ENCODE measurements around the gene SLC37A1.

The SLC37A1 gene

DNA sequence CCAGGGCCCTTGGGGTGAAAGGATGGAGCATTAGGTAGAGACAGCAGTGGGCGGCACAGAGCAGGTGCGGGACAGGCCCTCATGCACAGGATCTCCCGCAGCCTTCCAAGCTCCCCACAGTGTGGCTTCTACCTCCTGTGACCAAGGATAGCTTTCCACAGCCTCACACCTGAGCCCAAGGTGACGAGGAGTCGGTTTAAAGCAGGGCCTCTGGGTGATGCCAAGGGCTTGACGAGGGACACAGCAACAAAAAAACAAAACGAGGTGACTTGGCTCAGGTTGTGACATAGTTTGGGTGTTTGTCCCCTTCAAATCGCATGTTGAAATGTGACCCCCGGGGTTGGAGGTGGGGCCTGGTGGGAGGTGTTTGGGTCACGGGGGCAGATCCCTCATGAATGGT is 32.9 kb upstream of the SLC37A1 start:
- no peak for DNase-seq

DNA sequence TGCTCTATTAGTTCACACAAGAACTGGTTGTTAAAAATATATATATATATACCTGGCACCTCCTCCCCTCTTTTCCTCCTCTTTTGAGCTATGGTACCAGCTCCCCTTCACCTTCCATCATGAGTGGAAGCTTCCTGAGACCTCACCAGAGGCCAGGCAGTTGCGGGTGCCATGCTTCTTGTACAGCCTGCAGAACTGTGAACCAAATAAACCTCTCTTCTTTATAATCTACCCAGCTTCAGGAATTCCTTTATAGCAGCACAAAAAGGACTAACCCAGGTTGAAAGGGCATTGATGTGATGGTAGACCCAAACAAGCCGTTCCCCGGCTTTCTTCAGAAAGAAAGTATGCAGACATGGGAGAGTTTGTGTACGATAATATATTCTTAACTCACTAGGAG is 32.5 kb upstream of the SLC37A1 start:
- DNase-seq, result no peak

DNA sequence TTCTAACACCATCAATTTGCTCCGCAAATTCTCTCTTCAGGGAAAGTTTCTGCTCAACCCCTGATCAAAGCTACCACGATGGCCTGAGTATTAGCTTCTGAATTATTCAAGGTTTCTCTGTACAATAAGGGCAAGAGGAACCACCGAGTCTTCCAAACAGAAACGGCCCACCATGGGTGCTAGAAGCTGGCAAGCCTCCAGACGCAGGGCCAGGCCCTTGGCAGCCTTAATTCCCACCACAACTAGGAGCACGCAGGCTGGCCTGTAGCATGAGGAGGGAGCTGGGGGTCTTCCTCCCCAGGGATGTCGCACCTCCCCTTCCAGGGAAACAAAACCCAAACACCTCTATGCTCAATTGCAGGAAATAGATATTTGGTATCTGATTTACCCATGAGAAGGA is 28.7 kb upstream of the SLC37A1 start:
- no peak for DNase-seq

GRCh38 chr21:42486072-42486471 is 27.6 kb upstream of the SLC37A1 start:
- no peak for DNase-seq

DNA sequence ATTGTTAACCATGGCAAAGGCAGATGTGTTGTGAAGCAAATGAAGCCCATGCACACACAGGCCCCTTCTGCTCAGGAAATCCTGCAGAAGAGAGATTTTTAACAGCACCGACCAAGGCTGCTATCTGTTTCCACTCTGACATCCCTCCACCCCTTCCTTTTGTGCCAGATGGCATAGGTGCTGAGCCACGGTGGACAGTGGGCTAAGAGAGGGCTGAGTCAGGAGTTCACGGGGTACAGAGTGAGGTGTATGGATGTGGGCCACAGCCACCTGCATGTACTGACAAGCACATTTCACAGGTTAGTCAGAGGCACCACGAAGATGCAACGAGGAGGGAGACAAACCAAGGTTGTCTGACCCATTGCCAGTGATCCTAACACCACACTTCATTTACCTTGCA is 27.1 kb upstream of the SLC37A1 start:
- no peak for DNase-seq

DNA sequence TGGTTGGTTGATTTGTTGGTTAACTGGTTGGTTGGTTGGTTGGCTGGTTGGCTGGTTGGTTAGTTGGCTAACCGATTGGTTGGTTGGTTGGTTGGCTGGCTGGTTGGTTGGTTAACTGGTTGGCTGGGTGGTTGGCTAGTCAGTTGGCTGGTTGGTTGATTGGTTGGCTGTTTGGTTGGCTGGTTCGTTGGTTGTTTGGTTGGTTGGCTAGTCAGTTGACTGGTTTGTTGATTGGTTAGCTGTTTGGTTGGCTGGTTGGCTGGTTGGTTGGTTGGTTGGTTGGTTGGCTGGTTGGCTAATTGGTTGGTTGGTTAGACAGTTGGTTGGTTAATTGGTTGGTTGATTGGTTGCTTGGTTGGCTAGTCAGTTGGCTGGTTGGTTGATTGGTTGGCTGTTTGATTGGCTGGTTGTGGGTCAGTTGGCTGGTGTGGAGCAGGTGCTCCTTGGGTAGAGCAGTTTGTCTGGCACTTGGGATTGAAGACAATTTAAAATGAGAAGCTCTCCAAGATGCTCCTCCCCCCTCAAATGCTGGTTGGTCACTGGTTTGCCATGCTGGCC is 24.6 kb upstream of the SLC37A1 start:
- no peak for DNase-seq

DNA sequence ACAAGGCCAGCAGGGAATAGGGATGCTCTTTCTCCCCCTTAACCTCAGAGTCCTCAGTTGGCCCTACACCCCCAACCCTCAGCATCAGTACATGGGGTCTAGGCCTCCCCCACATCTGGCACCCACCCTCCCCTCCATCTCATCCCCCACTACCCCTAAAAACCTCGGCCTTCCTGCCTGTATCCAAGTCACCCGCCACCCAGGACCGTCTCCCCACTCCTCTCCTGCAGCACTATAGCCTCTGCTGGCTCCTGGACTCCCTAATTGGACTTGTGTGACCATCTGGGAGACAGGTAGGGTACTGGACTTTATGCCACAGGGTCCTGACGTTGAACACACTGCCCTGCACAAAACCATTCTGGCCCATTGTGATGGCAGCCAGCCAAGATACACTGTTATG is 23.7 kb upstream of the SLC37A1 start:
- DNase-seq, result no peak

DNA sequence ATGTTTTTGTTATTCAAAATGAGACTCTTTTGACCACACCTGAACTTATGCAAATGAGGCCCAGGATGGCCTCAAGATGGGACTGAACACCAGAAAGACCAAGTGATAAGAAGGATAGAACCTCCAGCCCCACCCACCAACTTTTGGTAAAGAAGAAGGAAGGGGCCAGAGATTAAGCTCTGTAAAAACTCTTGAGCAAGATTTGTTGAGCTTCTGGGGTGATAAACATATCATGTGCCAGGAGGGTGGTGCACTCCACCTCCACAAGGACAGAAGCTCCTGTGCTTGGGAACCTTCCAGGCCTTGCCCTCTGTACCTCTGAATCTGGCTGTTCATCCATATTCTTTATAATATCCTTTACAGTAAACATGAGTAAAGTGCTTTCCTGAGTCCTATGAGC is 22.9 kb upstream of the SLC37A1 start:
- DNase-seq, result no peak

- no peak for DNase-seq
Observed at GRCh38 chr21:42491328-42491727, 22.3 kb upstream of the SLC37A1 start.

DNA sequence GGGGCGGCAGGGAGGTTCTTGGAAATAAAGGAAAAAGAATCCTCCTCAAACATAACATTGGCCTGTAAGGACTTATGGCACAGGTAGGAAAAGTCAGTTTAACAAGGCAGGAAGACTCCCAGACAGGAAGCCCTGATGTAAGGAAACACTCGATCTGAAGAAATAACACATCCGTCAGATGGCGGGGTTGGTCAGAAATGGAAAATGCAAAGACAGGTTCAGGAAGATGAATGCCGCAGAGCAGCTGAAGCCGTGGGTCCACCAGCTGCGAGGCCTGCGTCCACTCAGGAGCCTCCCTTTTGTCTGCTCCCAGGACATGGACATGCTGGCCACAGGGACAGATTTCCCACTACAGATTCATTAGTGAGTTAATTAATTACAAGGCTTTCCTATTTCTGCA is 21.5 kb upstream of the SLC37A1 start:
- no peak for DNase-seq

DNA sequence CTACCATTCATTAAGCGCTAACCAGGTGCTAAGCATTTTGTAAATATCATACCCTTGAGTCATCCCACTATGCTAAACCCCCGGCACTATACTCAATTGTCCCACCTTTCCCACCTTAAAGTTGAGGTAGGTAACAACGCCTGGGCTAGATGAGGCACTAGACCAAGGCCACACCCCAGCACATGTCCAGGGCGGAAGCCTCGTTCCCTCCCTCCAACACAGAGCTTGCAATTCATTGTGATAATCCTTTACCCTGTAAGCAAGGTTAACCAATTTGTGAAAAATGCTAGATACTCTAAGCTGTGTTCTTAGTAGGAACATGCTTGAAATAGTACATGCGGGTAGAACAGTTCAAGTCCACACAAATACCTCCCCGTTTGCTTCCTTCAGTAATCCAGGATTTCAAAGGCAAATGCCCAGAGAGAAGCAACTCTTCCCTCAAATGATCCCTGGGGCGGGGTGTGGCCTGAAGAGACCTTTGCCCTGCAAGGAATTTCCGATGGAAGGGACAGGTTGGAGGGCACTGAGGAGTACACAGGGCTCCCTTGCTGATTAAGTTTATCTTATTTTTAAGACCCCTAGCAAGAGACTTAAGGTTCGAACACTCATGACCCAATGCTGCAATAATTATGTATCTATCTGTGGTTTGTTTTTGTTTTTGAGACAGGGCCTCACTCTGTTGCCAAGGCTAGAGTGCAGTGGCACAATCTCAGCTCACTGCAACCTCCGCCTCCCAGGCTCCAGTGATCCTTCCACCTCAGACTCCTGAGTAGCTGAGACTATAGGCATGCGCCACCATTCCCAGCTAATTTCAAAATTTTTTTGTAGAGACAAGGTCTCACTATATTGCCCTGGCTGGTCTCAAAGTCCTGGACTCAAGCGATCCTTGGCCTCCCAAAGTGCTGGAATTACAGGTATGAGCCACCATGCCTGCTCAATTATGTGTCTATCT is 20.3 kb upstream of the SLC37A1 start:
- no peak for DNase-seq

DNA sequence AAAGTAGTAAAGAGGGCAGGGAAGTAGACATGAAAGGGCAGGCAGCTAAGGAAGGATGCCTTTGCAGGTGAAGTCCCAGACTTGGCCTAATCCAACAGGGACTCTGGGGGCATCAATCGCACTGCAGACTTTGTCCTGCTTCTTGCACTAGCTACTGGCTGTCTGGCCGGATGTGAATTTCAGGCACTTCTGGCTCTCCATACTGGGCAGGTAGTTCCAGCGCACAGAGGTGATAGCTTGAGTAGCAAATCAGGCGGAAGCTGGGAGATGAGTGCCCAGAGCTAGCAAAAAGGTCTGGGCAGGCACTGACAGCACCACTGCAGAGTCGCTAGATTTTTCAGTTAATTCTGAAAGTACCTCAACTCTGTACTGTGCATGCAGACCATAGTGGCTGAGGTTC is 18.6 kb upstream of the SLC37A1 start:
- no peak for DNase-seq

DNA sequence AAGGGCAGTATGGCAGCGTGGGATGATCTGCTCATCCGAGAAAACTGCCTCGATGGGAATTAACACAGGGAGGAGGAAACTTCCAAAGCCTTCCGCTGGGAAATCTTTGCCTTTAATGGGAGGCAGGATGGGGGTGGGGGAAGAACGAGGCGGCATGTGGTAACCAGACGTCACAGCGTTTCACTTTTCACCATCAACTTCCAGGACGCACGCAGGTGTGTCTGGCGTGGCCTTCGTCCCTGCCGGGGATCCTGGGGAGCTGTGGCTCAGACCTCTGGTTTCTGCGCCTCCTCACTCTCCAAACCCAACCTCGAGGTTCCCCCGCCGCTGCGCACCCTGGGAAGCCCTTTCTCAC is 17.9 kb upstream of the SLC37A1 start:
- DNase-seq, result no peak

GRCh38 chr21:42496120-42496838 is 17.4 kb upstream of the SLC37A1 start, which contains the start of gene RSPH1:
Gene RSPH1 (minus strand): TSS chr21:42496224. CDS start chr21:42496186, 38 bp downstream.
- DNase-seq, result peak; percentile 99

DNA sequence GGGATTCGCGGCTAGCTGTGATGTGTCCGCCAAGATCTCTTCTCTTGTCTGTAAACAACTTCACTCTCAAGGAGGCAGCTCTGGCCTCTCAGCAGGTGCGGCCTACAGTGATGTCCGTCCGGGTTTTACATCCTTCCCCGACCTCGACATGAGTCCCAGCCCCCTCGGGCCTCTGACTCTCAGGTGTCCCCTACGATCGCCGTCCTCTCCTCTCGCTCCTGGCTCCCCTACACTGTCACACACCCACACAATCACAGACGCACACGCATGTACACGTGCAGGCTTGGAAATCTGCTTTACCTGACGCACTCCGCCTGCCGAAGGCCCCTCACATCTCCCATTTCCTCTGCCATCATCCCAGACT is 16.8 kb upstream of the SLC37A1 start:
- no peak for DNase-seq

- no peak for DNase-seq
Observed at GRCh38 chr21:42498012-42498411, 15.6 kb upstream of the SLC37A1 start.

- DNase-seq, result no peak
Observed at GRCh38 chr21:42499444-42500112, 14.1 kb upstream of the SLC37A1 start.

- no peak for DNase-seq
Observed at GRCh38 chr21:42500225-42500624, 13.4 kb upstream of the SLC37A1 start.

- DNase-seq, result no peak
Observed at GRCh38 chr21:42500736-42501135, 12.9 kb upstream of the SLC37A1 start.

DNA sequence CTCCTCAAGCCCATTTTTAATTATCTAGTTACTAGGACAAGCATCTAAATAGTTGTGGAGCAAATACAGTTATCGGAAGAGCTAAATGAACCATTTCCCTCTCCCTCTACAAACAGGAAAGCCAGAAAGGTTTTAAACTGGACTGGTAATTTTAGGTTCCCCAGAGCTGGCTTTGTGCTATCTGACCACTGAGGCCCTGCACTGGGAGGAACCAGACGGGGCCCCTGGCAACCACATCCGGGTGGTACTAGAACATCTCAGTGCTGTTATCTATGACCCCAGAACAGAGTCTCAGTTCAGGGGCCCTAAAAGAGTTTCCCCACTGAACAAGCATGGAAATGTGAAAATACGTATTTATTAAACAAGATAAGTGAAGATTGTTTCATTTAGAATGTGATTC is 9.9 kb upstream of the SLC37A1 start:
- DNase-seq, result no peak

DNA sequence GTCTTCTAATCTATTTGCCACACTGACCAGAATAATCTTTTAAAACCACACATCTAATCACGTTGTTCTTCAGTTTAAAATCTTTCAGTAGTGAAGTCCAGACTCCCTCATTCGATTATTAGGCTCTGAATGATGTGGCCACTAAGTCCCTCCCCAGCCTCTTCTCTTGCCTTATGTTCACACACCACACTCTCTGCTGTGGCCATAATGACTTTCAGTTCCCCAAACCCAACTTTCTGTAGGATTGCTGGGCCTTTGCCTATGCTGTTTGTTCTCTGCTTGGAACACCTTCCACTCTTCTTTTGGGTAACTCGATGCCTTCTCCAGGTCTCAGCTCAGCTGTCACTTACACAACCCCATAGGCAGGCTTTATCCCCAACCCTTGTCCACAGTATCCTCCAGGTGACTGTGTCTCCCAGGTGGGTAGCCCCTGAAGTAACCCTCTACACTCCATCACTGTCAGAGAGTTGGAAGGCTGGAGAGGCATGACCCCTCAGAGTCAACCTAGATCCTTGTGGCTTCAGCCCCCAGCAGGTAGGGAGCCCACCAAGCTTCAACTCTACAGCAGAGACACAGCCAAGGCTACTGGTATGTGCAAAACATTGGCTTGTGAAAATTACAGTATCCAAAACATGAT is 8.4 kb upstream of the SLC37A1 start:
- DNase-seq, result no peak

DNA sequence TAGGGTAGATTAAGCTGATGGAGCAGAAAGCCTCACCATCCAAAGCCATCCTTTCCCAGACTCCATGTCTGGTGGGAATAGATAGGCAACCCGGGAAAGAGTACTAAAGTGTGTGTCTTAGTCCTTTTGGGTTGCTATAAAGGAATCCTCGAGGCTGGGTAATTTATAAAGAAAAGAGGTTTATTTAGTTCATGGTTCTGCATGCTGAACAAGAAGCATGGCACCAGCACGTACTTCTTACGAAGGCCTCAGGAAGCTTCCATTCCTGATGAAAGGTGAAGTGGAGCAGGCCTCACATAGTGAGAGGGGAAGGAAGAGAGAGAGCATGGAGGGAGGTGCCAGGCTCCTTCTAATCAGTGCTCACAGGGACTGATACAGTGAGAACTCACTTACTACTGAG is 6.2 kb upstream of the SLC37A1 start:
- no peak for DNase-seq

GRCh38 chr21:42508371-42508770 is 5.3 kb upstream of the SLC37A1 start:
- no peak for DNase-seq

Data from activated effector memory CD4-positive, alpha-beta T cell treated with Interleukin-2 at 50 U/mL for 16 hours (primary cell).